CD8-positive, alpha-beta memory T cell (primary cell): ENCODE results near the gene CPLX3. TPM values are rescaled to one million over a fixed set of nuclear protein-coding genes. Genes with fewer than 3 reads are reported as not detected.

ENCODE experiments used
- CTCF ChIA-PET: fragments of 350-600 bp; sonication (Branson Sonifier 250); formaldehyde crosslinking; loops from one replicate; lab custom pipeline; 2021; ENCODE audit warnings: antibody characterized with exemption; lab: Charles Lee
- POLR2A ChIA-PET: fragments of 350-600 bp; sonication (Branson Sonifier 250); formaldehyde crosslinking; loops from one replicate; lab custom pipeline; 2021; ENCODE audit warnings: antibody characterized with exemption; lab: Charles Lee
- DNase-seq, 5 donors: peaks; one replicate each; pipeline versions ENCODE4 v3.0.0 to v3.0.0-alpha.2; 2020 to 2022; ENCODE audit warnings: mixed read lengths in 1 of 5
- H3K27ac ChIP-seq: one replicate; pipeline ENCODE4 v1.7.0; 2013; ENCODE audit warnings: low read depth, mild to moderate bottlenecking, low read length, moderate library complexity
- H3K27me3 ChIP-seq: 2 replicates; pipeline ENCODE4 v1.7.0; 2013; ENCODE audit warnings: low read length, mild to moderate bottlenecking; ENCODE audit not compliant: insufficient read depth, poor library complexity, severe bottlenecking
- H3K36me3 ChIP-seq: 2 replicates; pipeline ENCODE4 v1.7.0; 2013; ENCODE audit warnings: mild to moderate bottlenecking, low read length, moderate library complexity; ENCODE audit not compliant: insufficient read depth
- H3K4me1 ChIP-seq: 2 replicates; pipeline ENCODE4 v1.7.0; 2013; ENCODE audit warnings: mild to moderate bottlenecking, low read length, moderate library complexity; ENCODE audit not compliant: insufficient read depth
- H3K4me3 ChIP-seq: 2 replicates; pipeline ENCODE4 v1.7.0; 2013; ENCODE audit warnings: mild to moderate bottlenecking, low read length
- H3K9me3 ChIP-seq: 2 replicates; pipeline ENCODE4 v1.7.0; 2013; ENCODE audit warnings: mild to moderate bottlenecking, low read length
- H3K27ac Mint-ChIP-seq, 8 donors: one replicate each; pipeline ENCODE4 v1.8.0; 2020 to 2021; ENCODE audit warnings: mixed read lengths in 8 of 8, mild to moderate bottlenecking in 6 of 8, inconsistent platforms in 3 of 8, moderate library complexity in 3 of 8
- H3K27me3 Mint-ChIP-seq, 2 donors: one replicate each; pipeline ENCODE4 v1.8.0; 2020 to 2021; ENCODE audit warnings: mixed read lengths in 2 of 2, mild to moderate bottlenecking in 1 of 2, moderate library complexity in 1 of 2
- H3K36me3 Mint-ChIP-seq, 3 donors: one replicate each; pipeline ENCODE4 v1.8.0; 2020 to 2021; ENCODE audit warnings: mixed read lengths in 3 of 3, inconsistent platforms in 1 of 3, mild to moderate bottlenecking in 1 of 3
- H3K4me1 Mint-ChIP-seq, 3 donors: one replicate each; pipeline ENCODE4 v1.8.0; 2020 to 2021; ENCODE audit warnings: mixed read lengths in 3 of 3, inconsistent platforms in 1 of 3, mild to moderate bottlenecking in 1 of 3
- H3K4me3 Mint-ChIP-seq, 7 donors: one replicate each; pipeline ENCODE4 v1.8.0; 2020 to 2021; ENCODE audit warnings: mixed read lengths in 7 of 7, mild to moderate bottlenecking in 6 of 7, moderate library complexity in 4 of 7, inconsistent platforms in 2 of 7
- H3K9me3 Mint-ChIP-seq, 5 donors: one replicate each; pipeline ENCODE4 v1.8.0; 2020 to 2022; ENCODE audit warnings: mixed read lengths in 5 of 5, mild to moderate bottlenecking in 3 of 5, moderate library complexity in 2 of 5, inconsistent platforms in 1 of 5
- polyA plus RNA-seq: library from polyadenylated mRNA; unstranded; fragments of 300-500 nt; fragmentation: Illumina TruSeq; gene quantifications from one replicate; pipeline ENCODE4 v1.2.3, GENCODE V29; 2021
- total RNA-seq, 2 experiments: library from RNA; stranded (reverse); gene quantifications; one replicate each; pipeline ENCODE4 v1.2.3, GENCODE V29; 2021

The CPLX3 gene
- total and polyA plus RNA-seq, 3 experiments from 2014 or later, result not detected

DNA sequence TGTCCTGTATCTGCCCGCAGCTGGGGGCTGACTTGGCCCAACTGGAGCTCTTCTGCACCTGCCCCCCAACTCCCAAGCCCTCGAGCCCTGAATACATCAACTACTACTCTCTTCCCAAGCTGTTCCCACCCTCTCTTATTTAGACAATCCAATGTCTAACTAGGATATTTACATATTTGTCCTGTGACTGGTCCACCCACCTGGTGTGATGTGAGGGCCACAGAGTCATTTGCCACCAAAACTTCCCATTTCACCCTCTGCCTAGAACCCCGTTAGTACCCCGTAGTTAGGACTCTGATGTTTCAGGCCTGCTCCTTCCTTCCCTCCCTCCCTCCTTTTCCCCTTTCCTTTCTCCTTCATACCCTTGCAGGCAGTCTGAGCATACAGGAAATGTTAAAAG lies 6.4 kb downstream of the CPLX3 start:
- Histone ChIP-seq H3K27ac (no peak overlapping the region), H3K4me1 (no peaks in the 10 kb centered on the region), H3K9me3 (no peaks in the 10 kb centered on the region), H3K4me3 (no peak overlapping the region), H3K36me3 (no peaks in the 10 kb centered on the region), H3K27me3 (peaks cover 4% of the 10 kb centered on the region)
- Mint-ChIP-seq H3K27me3 (peaks cover 9 to 11% of the 10 kb centered on the region in 2 donors), H3K27ac (peak overlapping the region in 1 of 8 donors; percentile 70), H3K4me1 (peaks cover 0 to 3% (median 1%) of the 10 kb centered on the region in 3 donors), H3K4me3 (no peak overlapping the region), H3K36me3 (peaks cover 0 to 17% (median 2%) of the 10 kb centered on the region in 3 donors), H3K9me3 (no peaks in the 10 kb centered on the region)
- POLR2A ChIA-PET, result no interaction called here
- CTCF ChIA-PET, result no interaction called here
- no peak for DNase-seq

DNA sequence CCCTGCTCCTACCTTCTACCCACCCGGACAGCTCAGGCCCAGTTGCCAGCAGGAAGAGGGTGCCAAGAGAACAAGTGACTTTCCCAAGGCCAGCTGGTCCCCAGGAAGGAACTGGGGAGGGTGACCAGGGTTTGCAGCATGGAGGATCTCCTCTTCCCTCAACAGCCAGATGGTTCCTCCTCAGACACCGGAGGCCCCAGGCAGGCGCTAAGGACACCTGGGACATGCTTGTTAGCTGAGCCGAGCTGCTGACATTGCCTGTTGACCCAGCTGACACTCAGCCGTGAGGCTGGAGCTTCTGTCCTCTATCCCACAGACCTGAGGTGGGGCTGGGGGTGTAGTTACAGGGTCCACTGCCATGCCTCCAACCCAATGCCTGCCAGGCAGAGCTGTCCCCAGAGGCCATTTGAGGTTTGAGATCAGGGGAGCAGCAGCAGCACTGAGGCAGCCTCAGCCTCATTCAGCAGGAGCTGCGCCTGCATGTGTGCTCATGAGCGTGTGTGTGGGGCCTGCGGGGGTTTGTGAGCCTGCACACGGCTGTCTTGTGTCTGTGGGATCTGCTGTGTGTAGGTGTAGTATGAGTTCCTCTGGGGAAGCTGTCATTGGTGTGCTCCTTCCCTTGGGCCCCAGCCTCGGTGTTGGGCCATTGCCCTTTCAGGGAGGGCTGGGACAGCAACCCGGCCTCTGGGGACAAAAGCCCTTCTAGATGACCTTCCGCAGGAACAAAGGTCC lies 7.1 kb downstream of the CPLX3 start:
- Mint-ChIP-seq H3K27ac (no peak overlapping the region), H3K27me3 (peaks cover 4 to 6% of the 10 kb centered on the region in 2 donors), H3K9me3 (no peaks in the 10 kb centered on the region), H3K4me3 (no peak overlapping the region), H3K4me1 (peaks cover 0 to 3% (median 1%) of the 10 kb centered on the region in 3 donors), H3K36me3 (peaks cover 0 to 18% (median 2%) of the 10 kb centered on the region in 3 donors)
- Histone ChIP-seq H3K4me1 (no peaks in the 10 kb centered on the region), H3K9me3 (no peaks in the 10 kb centered on the region), H3K4me3 (no peak overlapping the region), H3K36me3 (no peaks in the 10 kb centered on the region), H3K27me3 (no peaks in the 10 kb centered on the region), H3K27ac (no peak overlapping the region)
- POLR2A ChIA-PET, result no interaction called here
- no peak for DNase-seq
- CTCF ChIA-PET, result interaction anchor here (1.0 kb wide), 1 partner anchor 46 kb away, joined by 5 read pairs; no protein-coding TSS in a partner anchor

DNA sequence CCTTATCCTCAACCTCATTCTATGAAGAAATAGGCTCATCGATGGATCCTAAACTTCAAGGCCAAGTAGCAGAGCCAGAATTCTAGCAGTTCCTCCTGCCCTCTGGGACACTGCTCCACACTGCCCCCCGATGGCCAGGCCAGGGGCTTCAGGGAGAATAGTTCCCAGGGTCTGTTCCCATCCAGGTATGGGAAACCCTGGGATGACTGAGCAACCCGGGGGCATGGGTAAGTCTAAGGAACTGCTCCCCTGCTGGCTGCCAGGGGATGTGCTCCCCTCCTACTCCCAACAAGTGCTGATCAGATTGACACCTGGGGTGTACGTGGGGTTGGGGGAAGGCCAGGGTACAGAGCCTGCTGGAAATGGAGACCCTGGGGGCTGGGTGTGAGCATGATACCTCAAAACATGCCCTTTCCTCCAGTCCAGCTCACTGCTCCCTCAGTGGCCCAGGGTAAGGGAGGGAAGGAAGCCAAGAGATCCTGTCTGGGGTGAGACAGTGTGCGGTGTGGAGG lies 8.9 kb downstream of the CPLX3 start:
- DNase-seq, result peak in 4 of 5 donors; percentile 16 to 63 (median 26)
- no peaks in the 10 kb centered on the region for H3K36me3 ChIP-seq
- CTCF ChIA-PET, result interaction anchor here (1.0 to 3.5 kb wide), 9 partner anchors 9 to 75 kb away, joined by 3 to 16 read pairs (median 3); no protein-coding TSS in a partner anchor
- H3K27ac ChIP-seq, result no peak overlapping the region
- no peaks in the 10 kb centered on the region for H3K4me1 ChIP-seq
- H3K9me3 Mint-ChIP-seq, result no peaks in the 10 kb centered on the region
- POLR2A ChIA-PET, result interaction anchor here (0.5 kb wide), 1 partner anchor 28 kb away, joined by 3 read pairs; no protein-coding TSS in a partner anchor
- H3K9me3 ChIP-seq, result no peaks in the 10 kb centered on the region
- H3K4me3 Mint-ChIP-seq, result no peak overlapping the region
- H3K27me3 ChIP-seq, result no peaks in the 10 kb centered on the region
- peaks cover 0 to 4% (median 3%) of the 10 kb centered on the region in 3 donors for H3K4me1 Mint-ChIP-seq
- H3K27ac Mint-ChIP-seq, result peak overlapping the region in 2 of 8 donors; percentile 14 to 22
- peaks cover 0 to 27% (median 2%) of the 10 kb centered on the region in 3 donors for H3K36me3 Mint-ChIP-seq
- H3K4me3 ChIP-seq, result no peak overlapping the region
- peaks cover 2 to 3% of the 10 kb centered on the region in 2 donors for H3K27me3 Mint-ChIP-seq

DNA sequence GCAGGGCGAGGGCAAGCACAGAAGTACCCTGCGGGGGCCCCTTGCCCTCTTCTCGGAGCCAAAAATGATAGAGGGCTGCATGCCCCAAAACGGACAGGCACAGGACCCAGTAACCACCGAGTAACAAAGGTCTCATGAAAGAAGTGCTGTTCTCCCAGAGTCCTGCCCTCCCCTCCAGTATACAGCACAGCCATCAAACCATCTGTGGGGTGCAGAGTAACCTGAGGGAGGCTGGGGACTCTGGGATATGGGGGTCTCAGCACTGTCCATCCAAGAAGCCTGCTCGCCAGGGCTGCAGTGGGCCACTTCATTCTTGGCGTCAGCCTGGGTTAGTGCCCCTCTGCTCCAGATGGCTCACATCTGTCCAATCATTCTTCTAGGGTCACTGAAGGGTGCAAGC lies 10.4 kb downstream of the CPLX3 start:
- ChIA-PET CTCF (interaction anchor here (0.8 to 3.5 kb wide), 4 partner anchors 8 to 66 kb away, joined by 3 to 16 read pairs (median 6); no protein-coding TSS in a partner anchor), POLR2A (no interaction called here)
- Mint-ChIP-seq H3K36me3 (peaks cover 0 to 39% (median 2%) of the 10 kb centered on the region in 3 donors), H3K27me3 (no peaks in the 10 kb centered on the region), H3K4me1 (peaks cover 14 to 17% (median 16%) of the 10 kb centered on the region in 3 donors), H3K9me3 (no peaks in the 10 kb centered on the region), H3K27ac (peak overlapping the region in 1 of 8 donors; percentile 97), H3K4me3 (no peak overlapping the region)
- DNase-seq, result no peak
- no peaks in the 10 kb centered on the region for H3K36me3 ChIP-seq
- H3K27ac ChIP-seq, result no peak overlapping the region
- no peaks in the 10 kb centered on the region for H3K9me3 ChIP-seq
- H3K27me3 ChIP-seq, result no peaks in the 10 kb centered on the region
- no peak overlapping the region for H3K4me3 ChIP-seq
- peaks cover 11% of the 10 kb centered on the region for H3K4me1 ChIP-seq

DNA sequence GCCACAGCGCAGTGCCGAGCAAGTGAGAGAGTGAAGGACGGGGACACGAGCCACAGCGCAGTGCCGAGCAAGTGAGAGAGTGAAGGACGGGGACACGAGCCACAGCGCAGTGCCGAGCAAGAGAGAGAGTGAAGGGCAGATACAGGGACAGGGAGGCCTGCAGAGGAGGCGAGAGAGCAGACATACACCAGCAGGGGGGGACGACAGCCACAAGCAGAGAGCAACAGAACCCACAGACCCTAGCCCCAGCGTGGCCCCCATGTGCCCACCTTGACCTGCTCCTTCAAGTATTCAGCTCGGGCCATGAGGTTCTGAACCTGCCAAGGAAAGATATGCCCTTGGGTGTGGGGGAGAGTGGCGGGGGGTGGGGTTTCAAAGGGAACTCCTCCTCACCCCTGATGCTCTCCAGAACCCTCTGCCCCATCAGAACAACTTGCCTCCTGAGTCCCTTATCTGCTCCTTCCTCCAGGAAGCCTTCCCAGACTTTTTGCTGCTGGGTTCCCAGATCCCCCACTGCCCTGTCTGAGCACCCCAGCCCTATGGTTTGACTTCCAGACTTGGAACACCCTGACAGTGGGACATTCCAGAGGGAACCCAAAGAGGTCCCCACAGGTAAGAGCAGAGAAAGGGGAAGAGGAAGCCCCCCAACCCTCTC lies 11.2 kb downstream of the CPLX3 start:
- Mint-ChIP-seq H3K4me3 (peak overlapping the region in 1 of 7 donors; percentile 77), H3K9me3 (no peaks in the 10 kb centered on the region), H3K27ac (peak overlapping the region in 2 of 8 donors; percentile 17 to 88), H3K27me3 (no peaks in the 10 kb centered on the region), H3K4me1 (peaks cover 22 to 25% (median 23%) of the 10 kb centered on the region in 3 donors), H3K36me3 (peaks cover 0 to 41% (median 2%) of the 10 kb centered on the region in 3 donors)
- no peaks in the 10 kb centered on the region for H3K9me3 ChIP-seq
- no peak overlapping the region for H3K4me3 ChIP-seq
- H3K27me3 ChIP-seq, result no peaks in the 10 kb centered on the region
- H3K4me1 ChIP-seq, result peaks cover 18% of the 10 kb centered on the region
- ChIA-PET CTCF (interaction anchor here (1.6 to 3.5 kb wide), 2 partner anchors 64 to 66 kb away, joined by 7 to 16 read pairs; no protein-coding TSS in a partner anchor), POLR2A (interaction anchor here (0.6 kb wide), 2 partner anchors 44 to 56 kb away, joined by 3 to 7 read pairs; no protein-coding TSS in a partner anchor)
- no peak for DNase-seq
- no peak overlapping the region for H3K27ac ChIP-seq
- H3K36me3 ChIP-seq, result no peaks in the 10 kb centered on the region

DNA sequence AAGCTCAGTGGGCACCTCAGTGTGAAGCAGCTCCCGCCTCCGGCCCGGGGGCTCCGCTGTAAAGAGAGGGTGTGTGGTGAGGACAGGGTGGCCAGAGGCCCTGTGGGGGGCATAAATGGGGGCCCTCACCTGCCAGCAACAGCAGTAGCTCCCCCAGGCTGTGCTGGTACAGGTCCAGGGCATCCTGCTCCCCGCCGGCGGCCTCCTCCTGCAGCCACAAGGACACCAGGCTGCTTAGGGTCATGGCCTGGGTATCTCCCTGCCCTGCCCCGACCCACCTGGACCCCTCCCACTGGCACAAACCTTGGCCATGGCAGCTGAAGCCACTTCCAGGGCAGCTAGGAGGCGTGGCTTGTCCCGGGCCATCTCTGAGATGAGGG lies 11.7 kb downstream of the CPLX3 start:
- no peaks in the 10 kb centered on the region for H3K36me3 ChIP-seq
- no peak overlapping the region for H3K4me3 Mint-ChIP-seq
- H3K27me3 ChIP-seq, result no peaks in the 10 kb centered on the region
- peaks cover 19% of the 10 kb centered on the region for H3K4me1 ChIP-seq
- peaks cover 22 to 29% (median 24%) of the 10 kb centered on the region in 3 donors for H3K4me1 Mint-ChIP-seq
- H3K9me3 ChIP-seq, result no peaks in the 10 kb centered on the region
- H3K36me3 Mint-ChIP-seq, result peaks cover 0 to 42% (median 2%) of the 10 kb centered on the region in 3 donors
- ChIA-PET POLR2A (no interaction called here), CTCF (interaction anchor here (1.0 to 3.5 kb wide), 4 partner anchors 9 to 67 kb away, joined by 3 to 16 read pairs (median 6); no protein-coding TSS in a partner anchor)
- H3K27ac Mint-ChIP-seq, result no peak overlapping the region
- no peaks in the 10 kb centered on the region for H3K27me3 Mint-ChIP-seq
- no peak for DNase-seq
- no peak overlapping the region for H3K27ac ChIP-seq
- H3K9me3 Mint-ChIP-seq, result no peaks in the 10 kb centered on the region
- H3K4me3 ChIP-seq, result no peak overlapping the region

DNA sequence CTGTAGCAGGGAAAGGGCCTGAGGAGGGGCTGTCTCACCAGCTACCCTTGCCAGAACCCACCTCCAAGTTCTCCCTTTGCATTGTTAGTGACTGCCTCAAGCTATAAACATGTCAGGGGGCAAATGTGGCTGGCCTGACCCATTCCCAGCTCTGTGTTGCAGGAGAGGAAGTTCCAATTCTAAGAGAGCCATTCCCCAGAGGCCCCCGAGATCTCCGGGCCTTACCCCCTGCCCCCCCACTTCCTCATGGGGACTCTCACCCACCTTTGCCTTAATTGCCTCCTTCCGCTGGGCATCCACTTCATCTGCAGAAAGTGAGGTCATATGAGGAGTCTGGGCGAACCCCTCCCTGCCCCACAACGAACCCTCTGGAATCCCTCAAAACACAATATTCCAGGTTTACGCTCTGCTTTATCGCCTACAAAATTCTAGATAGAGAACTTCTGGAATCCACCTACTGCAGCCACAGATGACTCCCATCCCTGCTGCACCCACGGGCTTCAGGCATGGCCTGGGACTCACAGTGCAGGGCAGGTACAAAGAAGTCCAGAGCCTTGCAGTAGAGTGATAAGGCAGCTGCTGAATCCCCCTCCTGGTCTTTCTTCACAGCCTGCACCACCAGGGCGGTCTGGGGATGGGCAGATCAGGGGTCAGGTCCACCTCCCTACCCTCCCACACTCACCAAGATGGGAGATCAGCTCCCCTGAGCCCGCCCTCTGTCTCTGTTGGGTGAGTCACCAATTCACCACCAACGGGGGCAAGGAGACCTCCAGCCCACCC lies 12.5 kb downstream of the CPLX3 start:
- Histone ChIP-seq H3K27me3 (no peaks in the 10 kb centered on the region), H3K4me1 (peaks cover 26% of the 10 kb centered on the region), H3K36me3 (no peaks in the 10 kb centered on the region), H3K27ac (no peak overlapping the region), H3K9me3 (no peaks in the 10 kb centered on the region), H3K4me3 (no peak overlapping the region)
- Mint-ChIP-seq H3K4me3 (no peak overlapping the region), H3K36me3 (peaks cover 0 to 42% (median 2%) of the 10 kb centered on the region in 3 donors), H3K27ac (peak overlapping the region in 1 of 8 donors; percentile 72), H3K4me1 (peaks cover 27 to 37% (median 28%) of the 10 kb centered on the region in 3 donors), H3K27me3 (no peaks in the 10 kb centered on the region), H3K9me3 (no peaks in the 10 kb centered on the region)
- POLR2A ChIA-PET, result no interaction called here
- DNase-seq, result no peak
- CTCF ChIA-PET, result interaction anchor here (1.0 to 1.7 kb wide), 3 partner anchors 10 to 68 kb away, joined by 3 to 7 read pairs (median 4); no protein-coding TSS in a partner anchor
